Measurements from ENCODE around the gene MRM1.

GRCh38 chr17:36629252-36629847 is 28.0 kb downstream of the MRM1 start:
- TF ChIP-seq CTCF (IDR thresholded peaks at IDR 0.05) (peak; percentile 88 to 98), EP300 (IDR thresholded peaks at IDR 0.05) (no peak), POLR2A (IDR thresholded peaks at IDR 0.05) (no peak)

All from suprapubic skin (tissue), 3 donors.